Spleen (tissue), 11 donors: Measurements from ENCODE around the gene RPA3. TPM values are rescaled to one million over a fixed set of nuclear protein-coding genes. Genes with fewer than 3 reads are reported as not detected.

Experiments
- DNase-seq: peaks from one replicate; pipeline ENCODE4 v3.0.0-alpha.2; 2020
- H3K27ac ChIP-seq, 8 donors: fragments of 200-600 bp; sonication (generic) in 7 of 8; 1 replicate in 4 of 8; 2 replicates in 4 of 8; pipeline versions ENCODE4 v1.5.0 to v1.8.0; 2016 to 2021; ENCODE audit warnings: inconsistent platforms in 4 of 8, mild to moderate bottlenecking in 4 of 8, moderate library complexity in 1 of 8
- H3K27me3 ChIP-seq, 7 donors: fragments of 200-600 bp; sonication (generic) in 6 of 7; replicated peaks in 1 of 7; 1 replicate in 4 of 7; 2 replicates in 3 of 7; pipeline versions ENCODE4 v1.5.0 to v1.8.0; 2016 to 2021; ENCODE audit warnings: inconsistent platforms in 3 of 7, mild to moderate bottlenecking in 1 of 7
- H3K36me3 ChIP-seq, 6 donors: fragments of 200-600 bp; sonication (generic) in 5 of 6; 1 replicate in 4 of 6; 2 replicates in 2 of 6; pipeline versions ENCODE4 v1.5.0 to v1.8.0; 2016 to 2021; ENCODE audit warnings: inconsistent platforms in 2 of 6
- H3K4me1 ChIP-seq, 6 donors: fragments of 200-600 bp; sonication (generic) in 5 of 6; 1 replicate in 3 of 6; 2 replicates in 3 of 6; pipeline versions ENCODE4 v1.5.0 to v1.8.0; 2016 to 2021; ENCODE audit warnings: inconsistent platforms in 3 of 6
- H3K4me3 ChIP-seq, 8 donors: fragments of 200-600 bp; sonication (generic) in 7 of 8; 1 replicate in 4 of 8; 2 replicates in 4 of 8; pipeline versions ENCODE4 v1.5.0 to v1.8.0; 2016 to 2021; ENCODE audit warnings: inconsistent platforms in 4 of 8, mild to moderate bottlenecking in 4 of 8, moderate library complexity in 2 of 8
- H3K9me3 ChIP-seq, 8 donors: fragments of 200-600 bp; sonication (generic) in 7 of 8; 1 replicate in 4 of 8; 2 replicates in 4 of 8; pipeline versions ENCODE4 v1.5.0 to v1.8.0; 2016 to 2021; ENCODE audit warnings: inconsistent platforms in 4 of 8
- POLR2A ChIP-seq, 3 donors: fragments of 450-650 bp; IDR thresholded peaks; one replicate each; pipeline ENCODE4 v1.5.1; 2017; ENCODE audit warnings: antibody characterized with exemption in 3 of 3, mild to moderate bottlenecking in 1 of 3
- POLR2AphosphoS5 ChIP-seq, 3 donors: sonication (generic); formaldehyde crosslinking; IDR thresholded peaks; one replicate each; pipeline ENCODE4 v1.5.1; 2017; ENCODE audit warnings: antibody characterized with exemption in 3 of 3
- WGBS, 5 donors: extraction: QIAGEN DNeasy Blood & Tissue Kit in 3 of 5; methylation state at CpG; one replicate each; pipeline versions ENCODE4 v1.1.5 to v1.1.7; 2013 to 2018; 5-methylcytosine and 5-hydroxymethylcytosine counted together
- intact Hi-C: fragments of 100-400 bp; cut with DNase I; formaldehyde crosslinking; loops from one replicate; pipeline ENCODE4 v1.15.0; 2023; ENCODE audit warnings: low total_unique reads
- polyA plus RNA-seq, 3 donors: library from polyadenylated mRNA; stranded (reverse); fragments of 200-250 nt; gene quantifications; one replicate each; pipeline ENCODE4 v1.2.1, GENCODE V29; 2013
- total RNA-seq, 7 donors: library from RNA; depleted of rRNA in 3 of 7; stranded (reverse); fragments of >200 nt in 3 of 7; fragmentation: NEBNext Ultra II Directional in 4 of 7; extraction: Animal tissue kit (Norgen Biotek cat#: 25700) in 4 of 7; gene quantifications; one replicate each; pipeline versions ENCODE4 v1.1.0 to v1.2.1, GENCODE V29; 2016 to 2021
- TF ChIP-seq, protein P1 (sequence below), 11 experiments: fragments of 200-600 bp in 7 of 11; fragments of 450-650 bp in 4 of 11; sonication (generic) in 4 of 11; IDR thresholded peaks in 8 of 11; conservative IDR thresholded peaks in 3 of 11; 1 replicate in 7 of 11; 2 replicates in 4 of 11; pipeline versions ENCODE4 v1.4.0 to v1.8.0; 2016 to 2021; ENCODE audit warnings: antibody characterized with exemption in 11 of 11, inconsistent platforms in 4 of 11, mild to moderate bottlenecking in 1 of 11
- donor health status: healthy with polysubstance abuse.
- donor health status: DM: no; HTN: no; CAD: no; lungs with moderate emphysema.
- donor health status: DM: no; HTN: no; CAD: no.
- donor health status: Bipolar disorder and iron deficiency.
- donor health status: healthy.
- donor health status: DM: no; HTN: no; CAD: no.
- donor health status: DM: yes; HTN: yes; CAD: no.

The RPA3 gene
- total and polyA plus RNA-seq, 10 donors, result 18.0 to 41.8 (median 28.2) TPM

DNA sequence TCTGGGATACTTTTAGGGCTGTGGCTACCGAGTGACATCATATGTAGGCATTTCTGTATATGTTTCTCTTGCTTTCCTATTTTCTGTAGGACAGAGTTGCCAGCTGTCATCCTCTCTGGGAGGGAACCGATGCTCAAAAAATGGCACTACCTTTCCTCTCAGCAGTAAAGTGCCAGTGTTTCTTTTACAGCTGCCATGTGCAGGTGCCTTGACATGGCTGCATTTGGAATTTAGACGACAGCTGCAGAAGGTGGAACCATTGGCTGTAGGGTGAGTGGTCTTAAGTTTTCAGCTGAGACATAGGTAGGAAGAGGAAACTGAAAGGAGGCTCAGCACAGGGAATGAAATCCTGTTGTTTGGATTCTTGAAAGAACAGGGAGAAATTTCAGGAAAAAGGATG lies 20.2 kb upstream of the RPA3 start:
- no peak overlapping the region for H3K4me3 ChIP-seq
- peaks cover 0 to 19% (median 0%) of the 10 kb centered on the region in 6 donors for H3K4me1 ChIP-seq
- intact Hi-C loops, result no loop called here
- H3K27ac ChIP-seq, result no peak overlapping the region
- no peaks in the 10 kb centered on the region for H3K27me3 ChIP-seq
- H3K9me3 ChIP-seq, result no peaks in the 10 kb centered on the region
- H3K36me3 ChIP-seq, result no peaks in the 10 kb centered on the region
- no peak for DNase-seq
- TF ChIP-seq POLR2AphosphoS5 (IDR thresholded peaks at IDR 0.05) (no peak), POLR2A (IDR thresholded peaks at IDR 0.05) (no peak)
- TF ChIP-seq, protein P1, sequence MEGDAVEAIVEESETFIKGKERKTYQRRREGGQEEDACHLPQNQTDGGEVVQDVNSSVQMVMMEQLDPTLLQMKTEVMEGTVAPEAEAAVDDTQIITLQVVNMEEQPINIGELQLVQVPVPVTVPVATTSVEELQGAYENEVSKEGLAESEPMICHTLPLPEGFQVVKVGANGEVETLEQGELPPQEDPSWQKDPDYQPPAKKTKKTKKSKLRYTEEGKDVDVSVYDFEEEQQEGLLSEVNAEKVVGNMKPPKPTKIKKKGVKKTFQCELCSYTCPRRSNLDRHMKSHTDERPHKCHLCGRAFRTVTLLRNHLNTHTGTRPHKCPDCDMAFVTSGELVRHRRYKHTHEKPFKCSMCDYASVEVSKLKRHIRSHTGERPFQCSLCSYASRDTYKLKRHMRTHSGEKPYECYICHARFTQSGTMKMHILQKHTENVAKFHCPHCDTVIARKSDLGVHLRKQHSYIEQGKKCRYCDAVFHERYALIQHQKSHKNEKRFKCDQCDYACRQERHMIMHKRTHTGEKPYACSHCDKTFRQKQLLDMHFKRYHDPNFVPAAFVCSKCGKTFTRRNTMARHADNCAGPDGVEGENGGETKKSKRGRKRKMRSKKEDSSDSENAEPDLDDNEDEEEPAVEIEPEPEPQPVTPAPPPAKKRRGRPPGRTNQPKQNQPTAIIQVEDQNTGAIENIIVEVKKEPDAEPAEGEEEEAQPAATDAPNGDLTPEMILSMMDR (IDR thresholded peaks at IDR 0.05 in 8 of 11, conservative IDR thresholded peaks at IDR 0.05 in 3 of 11), result no peak
- WGBS, 5 donors, result 90 to 95% (median 93%) methylated on average over 3 of the region's 3 CpGs

DNA sequence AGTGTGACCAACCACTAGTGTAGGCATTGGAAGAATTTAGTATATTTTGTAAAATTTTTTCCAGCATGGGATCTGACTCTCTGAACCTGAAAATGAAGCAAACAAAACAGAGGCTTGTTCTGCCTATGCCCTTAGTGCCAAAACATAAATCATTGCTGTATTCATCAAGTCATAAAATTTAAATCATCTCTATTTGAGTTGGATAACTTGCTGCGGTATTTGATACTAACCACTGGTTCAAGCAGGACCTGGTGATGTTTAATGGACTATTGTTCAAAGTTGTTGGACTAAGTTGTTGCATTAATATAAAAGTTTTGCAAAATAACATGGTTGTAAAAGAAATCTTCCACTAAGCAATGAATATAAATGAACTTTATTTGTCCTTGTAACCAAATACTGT lies 19.8 kb upstream of the RPA3 start:
- H3K9me3 ChIP-seq, result no peaks in the 10 kb centered on the region
- TF ChIP-seq POLR2AphosphoS5 (IDR thresholded peaks at IDR 0.05), result no peak
- TF ChIP-seq POLR2A (IDR thresholded peaks at IDR 0.05), result no peak
- no peak overlapping the region for H3K4me3 ChIP-seq
- 97 to 100% (median 99%) methylated on average over 1 of the region's 1 CpG for WGBS, 5 donors
- no peak for DNase-seq
- peaks cover 0 to 19% (median 0%) of the 10 kb centered on the region in 6 donors for H3K4me1 ChIP-seq
- no peaks in the 10 kb centered on the region for H3K27me3 ChIP-seq
- no peak overlapping the region for H3K27ac ChIP-seq
- H3K36me3 ChIP-seq, result no peaks in the 10 kb centered on the region
- intact Hi-C loops, result no loop called here

- no peak for DNase-seq
- intact Hi-C loops, result no loop called here
These were observed 19.3 kb upstream of the RPA3 start for GRCh38 chr7:7737674-7738073.

DNA sequence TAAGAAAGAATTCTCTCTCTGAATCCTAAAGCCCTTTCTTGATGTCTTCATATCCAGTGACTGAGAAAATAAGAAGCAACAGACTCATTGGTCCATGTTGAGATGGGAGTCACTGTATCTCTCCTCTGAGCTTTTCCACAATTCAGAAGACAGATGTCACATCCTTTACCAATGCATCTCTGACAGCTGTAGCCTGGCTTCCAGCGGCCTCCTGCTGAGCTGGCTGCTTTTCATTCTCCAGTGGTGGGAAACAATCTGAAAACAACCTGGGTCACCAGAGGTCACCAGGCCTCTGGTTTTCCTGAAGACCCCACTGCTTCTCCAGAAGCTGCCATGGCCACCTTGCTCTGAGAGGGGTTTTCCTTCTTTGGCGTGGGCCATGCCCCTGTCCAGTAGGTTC lies 18.3 kb upstream of the RPA3 start:
- Histone ChIP-seq H3K4me3 (no peak overlapping the region), H3K27me3 (no peaks in the 10 kb centered on the region), H3K27ac (no peak overlapping the region), H3K36me3 (no peaks in the 10 kb centered on the region), H3K9me3 (no peaks in the 10 kb centered on the region), H3K4me1 (peaks cover 0 to 19% (median 2%) of the 10 kb centered on the region in 6 donors)
- no peak for DNase-seq
- intact Hi-C loops, result no loop called here
- TF ChIP-seq POLR2A (IDR thresholded peaks at IDR 0.05), result no peak
- TF ChIP-seq POLR2AphosphoS5 (IDR thresholded peaks at IDR 0.05), result no peak
- TF ChIP-seq, protein P1 (IDR thresholded peaks at IDR 0.05 in 8 of 11, conservative IDR thresholded peaks at IDR 0.05 in 3 of 11), result no peak
- 92 to 97% (median 96%) methylated on average over 2 of the region's 2 CpGs for WGBS, 5 donors

More at GRCh38 chr7:7737674-7738073, 19.3 kb upstream of the RPA3 start:
- no peak for TF ChIP-seq POLR2A (IDR thresholded peaks at IDR 0.05)
- TF ChIP-seq POLR2AphosphoS5 (IDR thresholded peaks at IDR 0.05), result no peak
- TF ChIP-seq, protein P1 (IDR thresholded peaks at IDR 0.05 in 8 of 11, conservative IDR thresholded peaks at IDR 0.05 in 3 of 11), result no peak
- Histone ChIP-seq H3K9me3 (no peaks in the 10 kb centered on the region), H3K27ac (no peak overlapping the region), H3K36me3 (no peaks in the 10 kb centered on the region), H3K27me3 (no peaks in the 10 kb centered on the region), H3K4me1 (peaks cover 0 to 19% (median 0%) of the 10 kb centered on the region in 6 donors), H3K4me3 (no peak overlapping the region)
